ENCODE measurements around the gene RALGAPB. TPM values are rescaled to one million over a fixed set of nuclear protein-coding genes. Genes with fewer than 3 reads are reported as not detected.

RALGAPB gene
- total RNA-seq, 1 experiment from 2014 or later: 24.0 TPM

DNA sequence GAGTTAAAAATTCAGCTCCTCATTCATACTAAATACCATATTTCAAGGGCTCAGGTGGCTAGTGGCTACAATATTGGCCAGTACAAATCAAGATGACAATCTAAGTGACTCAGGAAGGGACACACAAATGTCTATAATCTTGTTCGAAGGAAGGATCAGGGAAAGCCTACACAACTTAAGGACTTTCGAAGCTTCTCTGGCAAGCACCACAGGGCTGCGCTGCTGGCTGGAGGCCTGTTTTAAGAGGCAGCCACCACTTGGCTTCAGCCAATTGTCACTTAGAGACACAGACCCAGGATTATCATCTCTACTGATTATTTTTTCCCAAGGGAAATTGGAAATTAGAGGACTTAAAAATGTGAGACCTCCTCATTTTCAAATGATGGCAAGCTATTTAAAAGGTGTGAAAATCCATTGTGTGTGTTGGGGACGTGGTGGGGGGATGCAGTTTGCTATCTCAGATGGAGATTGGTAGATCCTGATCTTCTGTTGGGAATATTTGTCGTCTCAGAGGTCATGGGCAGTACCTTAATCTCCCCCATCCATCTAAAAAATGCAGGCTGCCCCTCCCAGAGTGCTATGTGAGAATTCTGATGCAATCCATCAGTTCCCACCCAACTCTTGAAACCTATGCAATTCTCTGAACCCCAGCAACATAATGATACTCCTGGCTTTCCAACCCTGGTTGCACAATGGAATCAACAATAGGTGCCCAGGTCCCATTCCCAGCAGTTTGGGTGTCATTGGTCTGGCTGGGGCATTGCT is 140.3 kb downstream of the RALGAPB start:
- Histone ChIP-seq H3K79me2 (ENCODE audit: insufficient read depth, low read length) (no peaks in the 10 kb centered on the region), H3K36me3 (ENCODE audit: control insufficient read depth in 1 of 2, insufficient read depth in 2 of 2, low read length in 2 of 2) (no peaks in the 10 kb centered on the region), H3K27ac (ENCODE audit: low read depth, low read length) (no peak overlapping the region), H3K4me1 (ENCODE audit: control insufficient read depth in 1 of 2, insufficient read depth in 2 of 2, low read length in 2 of 2) (peaks cover 2 to 16% of the 10 kb centered on the region in 2 experiments; a peak in 2 of 4 replicates), H3K4me2 (ENCODE audit: low read length) (no peak overlapping the region), H3K9me2 (ENCODE audit: insufficient read depth) (no peaks in the 10 kb centered on the region), H3K27me3 (ENCODE audit: insufficient read depth, low read length) (no peaks in the 10 kb centered on the region), H4K20me1 (ENCODE audit: insufficient read depth) (no peaks in the 10 kb centered on the region; the same call in 1 of the 2 replicates), H3K4me3 (replicated peaks in 1 of 2; ENCODE audit: low read depth in 1 of 2, low read length in 2 of 2) (no peak overlapping the region), H3K9ac (ENCODE audit: low read length) (no peak overlapping the region), H3K9me3 (ENCODE audit: control insufficient read depth in 1 of 2, insufficient read depth in 1 of 2, low read depth in 1 of 2, low read length in 2 of 2) (no peaks in the 10 kb centered on the region), H2AFZ (ENCODE audit: low read depth, low read length, poor library complexity, severe bottlenecking) (no peak overlapping the region)
- intact Hi-C loops (cut with micrococcal nuclease): no loop called here
- POLR2A ChIA-PET: no interaction called here
- TF ChIP-seq POLR2A (IDR thresholded peaks at IDR 0.05; ENCODE audit: borderline replicate concordance, extremely low read depth, insufficient read depth, insufficient read length): no peak
- TF ChIP-seq YY1 (IDR thresholded peaks at IDR 0.05; ENCODE audit: extremely low read depth, insufficient replicate concordance, low read depth, low read length): no peak
- TF ChIP-seq, protein P1, sequence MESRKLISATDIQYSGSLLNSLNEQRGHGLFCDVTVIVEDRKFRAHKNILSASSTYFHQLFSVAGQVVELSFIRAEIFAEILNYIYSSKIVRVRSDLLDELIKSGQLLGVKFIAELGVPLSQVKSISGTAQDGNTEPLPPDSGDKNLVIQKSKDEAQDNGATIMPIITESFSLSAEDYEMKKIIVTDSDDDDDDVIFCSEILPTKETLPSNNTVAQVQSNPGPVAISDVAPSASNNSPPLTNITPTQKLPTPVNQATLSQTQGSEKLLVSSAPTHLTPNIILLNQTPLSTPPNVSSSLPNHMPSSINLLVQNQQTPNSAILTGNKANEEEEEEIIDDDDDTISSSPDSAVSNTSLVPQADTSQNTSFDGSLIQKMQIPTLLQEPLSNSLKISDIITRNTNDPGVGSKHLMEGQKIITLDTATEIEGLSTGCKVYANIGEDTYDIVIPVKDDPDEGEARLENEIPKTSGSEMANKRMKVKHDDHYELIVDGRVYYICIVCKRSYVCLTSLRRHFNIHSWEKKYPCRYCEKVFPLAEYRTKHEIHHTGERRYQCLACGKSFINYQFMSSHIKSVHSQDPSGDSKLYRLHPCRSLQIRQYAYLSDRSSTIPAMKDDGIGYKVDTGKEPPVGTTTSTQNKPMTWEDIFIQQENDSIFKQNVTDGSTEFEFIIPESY (IDR thresholded peaks at IDR 0.05; ENCODE audit: extremely low read depth, insufficient replicate concordance, low read length): no peak
- no peak for TF ChIP-seq CEBPB (IDR thresholded peaks at IDR 0.05; ENCODE audit: low read depth)
- TF ChIP-seq POLR2AphosphoS5 (IDR thresholded peaks at IDR 0.05; ENCODE audit: low read depth, low read length): no peak
- TF ChIP-seq EGR1 (IDR thresholded peaks at IDR 0.05; ENCODE audit: low read depth): no peak
- TF ChIP-seq CBX3 (IDR thresholded peaks at IDR 0.05; ENCODE audit: low read depth): no peak
- DNase-seq (ENCODE audit: low read depth, low spot score) (no peak), ATAC-seq (no peak)
- no TSS peak for BruUV-seq (replicated peaks)
- RAD21 ChIA-PET (ENCODE audit: low non-redundant PET in 1 of 2, low total read pairs in 2 of 2, uncharacterized antibody in 2 of 2, unreplicated experiment in 2 of 2): no interaction called here
- CTCF ChIA-PET: interaction anchor here (0.6 kb wide), 1 partner anchor 9 kb away, joined by 4 read pairs; no protein-coding TSS in a partner anchor

All from HCT116 (cell line).